ENCODE data around the gene MAPK4. TPM values are rescaled to one million over a fixed set of nuclear protein-coding genes. Genes with fewer than 3 reads are reported as not detected.

MAPK4 gene
- total and polyA plus RNA-seq, 10 of the 15 experiments (the other 5 are each of a cell fraction or from before 2014, with no cell fraction given), result 0.03 to 0.11 (median 0.06) TPM; not detected in 4

DNA sequence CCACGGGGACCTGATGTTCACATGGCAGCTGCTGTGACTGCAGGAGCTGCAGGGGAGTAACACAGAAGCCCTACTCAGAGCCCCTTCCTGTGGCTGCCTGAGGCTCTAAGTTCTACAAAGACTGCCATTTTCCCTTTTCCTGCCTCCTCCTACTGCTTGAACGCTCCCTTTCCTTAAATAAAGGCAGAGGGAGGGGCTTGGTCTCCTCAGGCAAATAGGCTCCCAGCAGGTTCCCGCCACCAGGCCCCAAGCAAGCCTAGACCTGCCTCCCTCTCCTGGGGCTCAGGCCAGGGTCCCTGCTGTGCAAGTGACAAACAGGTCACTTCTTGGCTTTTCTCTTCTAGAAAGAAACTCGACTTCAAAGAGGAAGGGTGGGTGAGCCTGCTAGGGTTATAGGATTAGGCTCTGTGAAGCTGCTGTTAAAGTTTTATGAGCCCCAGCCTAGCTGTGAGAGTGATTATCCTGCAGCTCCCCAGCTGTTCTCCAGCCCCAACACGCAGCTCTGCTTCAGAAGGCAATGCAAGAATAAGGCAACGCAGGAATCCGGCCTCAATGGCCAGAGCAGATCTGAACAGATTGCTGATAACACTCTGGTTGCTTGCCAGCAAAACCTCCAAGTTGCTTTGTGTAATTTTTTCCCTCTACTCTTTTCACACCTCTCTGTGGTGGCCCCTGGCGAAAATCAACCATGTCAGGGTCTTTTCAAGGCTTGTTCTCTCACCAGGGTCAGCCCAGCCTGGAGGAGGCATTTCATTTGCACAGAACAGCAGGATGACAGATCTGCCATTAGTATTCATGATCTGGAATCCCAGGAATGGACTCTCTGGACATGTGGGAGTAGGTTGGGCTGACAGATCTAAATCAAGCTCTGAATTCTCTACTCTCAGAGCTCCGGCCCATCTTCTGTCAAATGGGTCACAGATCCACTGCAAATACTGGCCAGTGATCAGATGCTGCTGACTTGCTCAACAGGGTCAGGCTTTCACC is 188.6 kb downstream of the MAPK4 start:
- Histone ChIP-seq H3K79me2 (ENCODE audit: control insufficient read depth, insufficient read depth, low read length) (no peaks in the 10 kb centered on the region), H3K27ac (ENCODE audit: control insufficient read depth, insufficient read depth) (no peak overlapping the region), H3K4me1 (ENCODE audit: control insufficient read depth, insufficient read depth, low read length) (no peaks in the 10 kb centered on the region), H2AFZ (ENCODE audit: control insufficient read depth, low read depth, low read length) (no peak overlapping the region), H3K4me3 (no peak overlapping the region), H3K4me2 (ENCODE audit: control insufficient read depth, insufficient read depth) (no peak overlapping the region), H4K20me1 (ENCODE audit: control insufficient read depth, insufficient read depth) (no peaks in the 10 kb centered on the region), H3K36me3 (ENCODE audit: control insufficient read depth in 2 of 2, insufficient read depth in 2 of 2, low read length in 1 of 2) (no peaks in the 10 kb centered on the region), H3K27me3 (replicated peaks in 1 of 2; ENCODE audit: control insufficient read depth in 2 of 2, insufficient read depth in 2 of 2, low read length in 1 of 2) (peaks cover 0 to 10% of the 10 kb centered on the region in 2 experiments), H3K9ac (ENCODE audit: control insufficient read depth, insufficient read depth, low read length) (no peak overlapping the region), H3K9me3 (replicated peaks; ENCODE audit: control insufficient read depth, insufficient read depth, low read length) (no peaks in the 10 kb centered on the region; the same call in 2 of the 3 replicates)
- DNase-seq (ENCODE audit: low read depth, low spot score) (no peak), FAIRE-seq (no peak), ATAC-seq (no peak)
- 10% methylated on average over 9 of the region's 9 CpGs for WGBS (ENCODE audit: insufficient coverage, insufficient replicate concordance, low lambda C conversion rate, missing lambda C conversion rate)
- ChIA-PET POLR2A (no interaction called here), CTCF (no interaction called here), RAD21 (ENCODE audit: unreplicated experiment) (no interaction called here), SMC1A (ENCODE audit: uncharacterized antibody, unreplicated experiment) (no interaction called here)
- no TSS peak for BruUV-seq (replicated peaks)
- in situ Hi-C loops (cut with MboI), result no loop called here
- intact Hi-C loops (cut with micrococcal nuclease; ENCODE audit: unreplicated experiment), result no loop called here
- TF ChIP-seq ZNF274 (IDR thresholded peaks at IDR 0.05; ENCODE audit: insufficient read depth, insufficient read length) (no peak), ZSCAN29 (IDR thresholded peaks at IDR 0.05) (no peak), ZNF622 (IDR thresholded peaks at IDR 0.05) (no peak), NFYA (IDR thresholded peaks at IDR 0.05; ENCODE audit: borderline replicate concordance, low read depth, low read length) (no peak), MXI1 (IDR thresholded peaks at IDR 0.05; ENCODE audit: low read depth, low read length) (no peak), ESRRA (IDR thresholded peaks at IDR 0.05; ENCODE audit: low read length) (no peak), SREBF2 (IDR thresholded peaks at IDR 0.05; ENCODE audit: low read length) (no peak), KDM1A (IDR thresholded peaks at IDR 0.05; ENCODE audit: borderline replicate concordance) (no peak), SP1 (IDR thresholded peaks at IDR 0.05; ENCODE audit: low read depth, low read length) (no peak), CREB1 (IDR thresholded peaks at IDR 0.05; ENCODE audit: low read depth) (no peak), CBX3 (IDR thresholded peaks at IDR 0.05; ENCODE audit: borderline replicate concordance, low read depth) (no peak), EZH2 (IDR thresholded peaks at IDR 0.05; ENCODE audit: borderline replicate concordance, control insufficient read depth, low read depth, low read length) (no peak), MEF2A (IDR thresholded peaks at IDR 0.05; ENCODE audit: insufficient read depth, low read depth, low read length) (no peak), POLR2AphosphoS5 (IDR thresholded peaks at IDR 0.05; ENCODE audit: low read length) (no peak)
- TF ChIP-seq, protein P1, sequence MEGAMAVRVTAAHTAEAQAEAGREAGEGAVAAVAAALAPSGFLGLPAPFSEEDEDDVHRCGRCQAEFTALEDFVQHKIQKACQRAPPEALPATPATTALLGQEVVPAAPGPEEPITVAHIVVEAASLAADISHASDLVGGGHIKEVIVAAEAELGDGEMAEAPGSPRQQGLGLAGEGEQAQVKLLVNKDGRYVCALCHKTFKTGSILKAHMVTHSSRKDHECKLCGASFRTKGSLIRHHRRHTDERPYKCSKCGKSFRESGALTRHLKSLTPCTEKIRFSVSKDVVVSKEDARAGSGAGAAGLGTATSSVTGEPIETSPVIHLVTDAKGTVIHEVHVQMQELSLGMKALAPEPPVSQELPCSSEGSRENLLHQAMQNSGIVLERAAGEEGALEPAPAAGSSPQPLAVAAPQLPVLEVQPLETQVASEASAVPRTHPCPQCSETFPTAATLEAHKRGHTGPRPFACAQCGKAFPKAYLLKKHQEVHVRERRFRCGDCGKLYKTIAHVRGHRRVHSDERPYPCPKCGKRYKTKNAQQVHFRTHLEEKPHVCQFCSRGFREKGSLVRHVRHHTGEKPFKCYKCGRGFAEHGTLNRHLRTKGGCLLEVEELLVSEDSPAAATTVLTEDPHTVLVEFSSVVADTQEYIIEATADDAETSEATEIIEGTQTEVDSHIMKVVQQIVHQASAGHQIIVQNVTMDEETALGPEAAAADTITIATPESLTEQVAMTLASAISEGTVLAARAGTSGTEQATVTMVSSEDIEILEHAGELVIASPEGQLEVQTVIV (IDR thresholded peaks at IDR 0.05; ENCODE audit: borderline replicate concordance, partially characterized antibody), result no peak
- TF ChIP-seq, protein P2, sequence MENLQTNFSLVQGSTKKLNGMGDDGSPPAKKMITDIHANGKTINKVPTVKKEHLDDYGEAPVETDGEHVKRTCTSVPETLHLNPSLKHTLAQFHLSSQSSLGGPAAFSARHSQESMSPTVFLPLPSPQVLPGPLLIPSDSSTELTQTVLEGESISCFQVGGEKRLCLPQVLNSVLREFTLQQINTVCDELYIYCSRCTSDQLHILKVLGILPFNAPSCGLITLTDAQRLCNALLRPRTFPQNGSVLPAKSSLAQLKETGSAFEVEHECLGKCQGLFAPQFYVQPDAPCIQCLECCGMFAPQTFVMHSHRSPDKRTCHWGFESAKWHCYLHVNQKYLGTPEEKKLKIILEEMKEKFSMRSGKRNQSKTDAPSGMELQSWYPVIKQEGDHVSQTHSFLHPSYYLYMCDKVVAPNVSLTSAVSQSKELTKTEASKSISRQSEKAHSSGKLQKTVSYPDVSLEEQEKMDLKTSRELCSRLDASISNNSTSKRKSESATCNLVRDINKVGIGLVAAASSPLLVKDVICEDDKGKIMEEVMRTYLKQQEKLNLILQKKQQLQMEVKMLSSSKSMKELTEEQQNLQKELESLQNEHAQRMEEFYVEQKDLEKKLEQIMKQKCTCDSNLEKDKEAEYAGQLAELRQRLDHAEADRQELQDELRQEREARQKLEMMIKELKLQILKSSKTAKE (IDR thresholded peaks at IDR 0.05; ENCODE audit: low read depth, poor library complexity, severe bottlenecking), result no peak
- TF ChIP-seq, protein P3, sequence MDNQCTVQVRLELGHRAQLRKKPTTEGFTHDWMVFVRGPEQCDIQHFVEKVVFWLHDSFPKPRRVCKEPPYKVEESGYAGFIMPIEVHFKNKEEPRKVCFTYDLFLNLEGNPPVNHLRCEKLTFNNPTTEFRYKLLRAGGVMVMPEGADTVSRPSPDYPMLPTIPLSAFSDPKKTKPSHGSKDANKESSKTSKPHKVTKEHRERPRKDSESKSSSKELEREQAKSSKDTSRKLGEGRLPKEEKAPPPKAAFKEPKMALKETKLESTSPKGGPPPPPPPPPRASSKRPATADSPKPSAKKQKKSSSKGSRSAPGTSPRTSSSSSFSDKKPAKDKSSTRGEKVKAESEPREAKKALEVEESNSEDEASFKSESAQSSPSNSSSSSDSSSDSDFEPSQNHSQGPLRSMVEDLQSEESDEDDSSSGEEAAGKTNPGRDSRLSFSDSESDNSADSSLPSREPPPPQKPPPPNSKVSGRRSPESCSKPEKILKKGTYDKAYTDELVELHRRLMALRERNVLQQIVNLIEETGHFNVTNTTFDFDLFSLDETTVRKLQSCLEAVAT (IDR thresholded peaks at IDR 0.05), result no peak

All from GM12878 (cell line).